HG03575 (cell line): ENCODE results near the gene CPPED1.

Experiments
- ATAC-seq: cut with Tn5 transposase; IDR thresholded peaks from one replicate; pipeline ENCODE4 v1.9.1; 2021; ENCODE audit not compliant: unreplicated experiment, insufficient number of reproducible peaks, low FRiP score; ENCODE audit errors: extremely low read depth

Gene CPPED1

DNA sequence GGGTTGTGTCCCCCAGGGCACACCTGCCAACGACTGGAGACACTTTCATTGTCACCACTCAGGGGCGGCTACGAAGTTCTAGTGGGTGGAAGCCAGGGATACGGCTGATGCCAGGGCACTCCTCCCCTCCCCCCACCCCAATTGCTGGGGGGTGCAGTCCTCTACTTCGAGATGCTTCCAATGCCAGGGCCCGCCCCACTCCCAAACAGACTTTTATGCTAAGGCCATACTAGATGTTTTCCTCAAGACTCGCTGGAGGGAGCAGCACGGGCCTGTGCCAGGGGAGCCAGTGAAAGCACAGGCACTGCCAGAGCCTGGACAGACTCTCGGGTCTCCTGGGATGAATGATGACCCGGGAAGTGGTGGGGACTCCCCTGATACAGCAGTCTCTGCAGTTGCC lies 178.0 kb downstream of the CPPED1 start:
- no peak for ATAC-seq

DNA sequence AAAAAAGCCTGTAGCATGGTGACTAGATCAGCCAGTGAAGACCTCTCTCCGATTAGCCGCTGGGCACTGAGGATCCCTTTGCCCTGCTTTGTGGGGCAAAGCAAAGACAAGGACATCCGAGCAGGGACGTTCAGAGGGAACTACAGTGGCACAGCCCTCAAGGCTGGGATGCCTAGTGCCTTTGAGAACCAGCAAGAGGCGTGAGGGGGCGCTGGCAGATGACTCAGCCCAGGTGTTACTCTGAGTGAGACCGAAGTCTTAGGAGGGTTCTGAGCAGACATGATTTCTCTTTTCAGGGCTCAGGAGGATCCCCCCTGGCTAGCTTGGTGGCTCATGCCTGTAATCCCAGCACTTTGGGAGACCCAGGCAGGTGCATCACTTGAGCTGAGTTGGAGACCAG lies 178.6 kb downstream of the CPPED1 start:
- ATAC-seq = no peak

DNA sequence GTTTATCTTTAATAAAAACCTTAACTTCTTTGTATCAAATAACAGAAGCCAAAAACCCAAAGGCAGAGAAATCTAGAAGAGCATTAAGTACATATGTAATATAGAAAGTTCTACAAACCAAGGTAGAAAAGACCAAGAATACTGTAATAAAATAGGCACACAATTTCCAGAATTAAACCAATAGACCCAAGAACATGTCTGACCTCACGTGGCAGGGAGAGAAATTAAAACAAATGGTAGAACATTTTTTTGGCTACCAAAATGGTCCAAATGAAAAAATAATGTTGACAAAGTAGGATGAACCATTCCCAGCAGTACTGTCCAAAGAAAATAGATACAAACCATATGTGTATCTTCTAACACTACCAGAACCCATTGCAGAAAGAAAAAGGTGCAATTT lies 183.5 kb downstream of the CPPED1 start:
- no peak for ATAC-seq

DNA sequence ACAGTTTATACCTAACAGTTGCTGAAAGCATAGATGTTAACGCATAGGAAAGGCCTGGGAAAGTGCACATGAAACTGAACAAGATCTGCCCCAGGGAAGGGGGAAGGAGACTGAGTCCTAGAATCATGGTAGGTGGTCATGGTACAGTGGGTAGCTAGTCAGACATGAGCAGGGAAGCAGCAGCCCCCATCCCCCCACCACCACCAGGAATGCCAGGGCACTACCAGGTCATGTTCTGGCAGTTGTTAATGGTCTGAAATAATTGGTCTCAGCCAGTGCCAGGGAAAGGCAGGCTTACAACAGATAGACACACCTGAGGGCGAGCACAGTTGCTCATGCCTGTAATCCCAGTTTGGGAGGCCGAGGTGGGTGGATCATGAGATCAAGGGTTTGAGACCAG lies 185.2 kb downstream of the CPPED1 start:
- no peak for ATAC-seq

DNA sequence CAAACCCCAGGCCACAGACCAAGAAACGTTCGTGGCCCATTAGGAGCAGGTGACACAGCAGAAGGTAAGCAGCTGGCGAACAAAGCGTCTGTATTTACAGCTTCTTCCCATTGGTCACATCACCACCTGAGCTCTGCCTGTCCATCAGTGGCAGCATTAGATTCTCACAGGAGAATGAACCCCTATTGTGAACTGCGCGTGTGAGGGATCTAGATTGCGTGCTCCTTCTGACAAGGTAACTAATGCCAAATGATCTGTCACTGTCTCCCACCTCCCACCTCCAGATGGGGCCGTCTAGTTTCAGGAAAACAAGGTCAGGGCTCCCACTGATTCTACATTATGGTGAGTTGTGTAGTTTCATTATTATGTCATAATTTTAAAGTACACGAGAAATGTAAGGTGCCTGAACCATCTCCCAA lies 186.3 kb downstream of the CPPED1 start:
- no peak for ATAC-seq

DNA sequence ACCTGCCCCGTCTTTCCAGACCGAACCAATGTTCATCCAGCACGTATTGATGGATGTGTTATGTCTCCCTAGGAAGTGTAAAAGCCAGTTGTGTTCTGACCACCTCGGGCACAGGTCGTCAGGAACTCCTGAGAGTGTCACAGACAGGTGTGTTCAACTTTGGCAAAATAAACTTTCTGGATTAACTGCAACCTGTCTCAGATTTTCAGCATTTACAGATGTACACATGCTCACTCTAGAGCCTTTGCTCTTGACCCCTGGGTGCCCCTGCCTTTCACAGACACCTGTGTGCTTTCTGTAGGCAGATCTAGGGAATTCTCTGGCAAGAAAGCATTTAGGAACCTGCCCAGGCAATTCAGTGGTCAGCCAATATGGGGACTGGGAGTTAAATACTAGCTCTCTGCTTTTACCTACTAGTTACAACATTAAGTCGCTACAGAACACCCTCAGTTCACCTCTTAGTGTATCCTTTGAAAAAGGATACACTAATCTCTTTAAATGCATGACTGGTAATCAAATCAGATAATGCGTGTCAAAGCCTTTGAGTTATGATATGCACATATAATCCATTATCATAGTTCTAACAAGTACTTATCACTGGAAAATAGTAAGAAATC lies 188.9 kb downstream of the CPPED1 start:
- no peak for ATAC-seq

DNA sequence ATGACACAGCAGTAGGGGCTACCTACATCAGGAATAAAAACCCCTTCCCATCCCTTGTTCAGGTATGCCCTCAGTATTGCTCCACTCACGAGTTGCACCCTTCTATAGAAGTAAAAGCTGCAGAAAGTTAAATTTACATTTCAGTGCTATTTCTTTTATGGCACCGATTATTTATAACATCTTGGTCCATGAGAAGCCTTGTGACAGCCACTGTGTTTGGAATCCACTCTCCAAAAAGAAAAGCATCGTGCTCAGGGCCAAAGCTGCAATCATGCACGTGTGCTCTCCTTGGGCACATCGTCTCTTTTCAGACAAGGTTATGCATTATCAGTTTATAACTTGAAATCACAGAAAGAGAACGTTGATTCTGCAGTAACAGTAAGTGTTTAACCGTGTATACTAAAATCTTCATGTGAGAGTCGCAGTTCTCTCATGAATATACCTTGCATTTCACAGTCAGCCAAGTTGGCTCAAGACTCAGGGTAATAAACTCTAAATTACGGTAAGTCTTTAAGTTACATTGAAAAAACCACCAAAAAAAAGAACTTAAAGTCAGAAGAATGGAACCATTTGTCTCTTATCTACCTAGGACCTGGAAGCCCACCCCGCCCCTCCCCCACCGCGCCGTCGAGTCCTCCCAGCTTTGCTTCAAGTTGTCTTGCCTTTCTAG lies 189.6 kb downstream of the CPPED1 start:
- no peak for ATAC-seq

DNA sequence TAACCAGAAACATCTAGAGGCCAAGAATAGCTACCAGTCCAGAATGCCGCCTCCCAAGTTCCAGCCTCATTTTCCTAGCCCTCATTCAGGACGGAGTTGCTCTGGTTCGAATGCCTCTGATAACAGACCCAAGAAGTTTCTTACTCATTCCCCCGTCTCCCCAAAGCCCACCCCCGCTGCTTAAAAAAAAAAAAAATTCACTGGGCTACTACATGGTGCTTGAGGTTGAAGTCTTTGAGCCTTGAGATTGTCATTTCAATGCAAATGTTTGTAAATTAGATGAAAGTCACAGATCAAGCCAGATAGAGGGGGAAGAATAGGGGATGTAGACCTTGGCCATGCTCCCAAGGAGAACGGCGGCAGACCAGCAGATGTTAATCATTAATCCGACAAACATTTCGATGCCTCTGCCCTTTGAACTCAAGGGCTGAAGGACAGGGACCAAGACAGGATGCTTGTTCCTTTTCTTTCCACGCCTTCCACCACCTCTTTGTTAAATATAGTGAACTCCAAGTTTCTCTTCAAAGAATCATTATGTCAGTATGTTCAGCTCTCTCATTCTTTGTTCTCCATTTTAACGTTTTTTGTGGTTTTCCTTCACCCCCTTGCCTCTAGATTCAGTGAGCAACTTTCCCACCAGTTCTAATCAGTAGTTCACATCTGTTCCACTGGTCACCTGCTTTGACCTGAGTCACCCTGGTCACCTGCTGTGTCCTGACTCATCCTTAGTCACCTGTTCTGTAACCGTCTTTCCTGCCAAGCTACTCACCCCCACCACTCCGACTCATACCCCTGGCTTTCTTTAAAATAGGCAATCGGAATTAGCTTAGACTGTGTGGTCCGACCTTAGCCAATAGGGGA lies 190.3 kb downstream of the CPPED1 start:
- no peak for ATAC-seq

DNA sequence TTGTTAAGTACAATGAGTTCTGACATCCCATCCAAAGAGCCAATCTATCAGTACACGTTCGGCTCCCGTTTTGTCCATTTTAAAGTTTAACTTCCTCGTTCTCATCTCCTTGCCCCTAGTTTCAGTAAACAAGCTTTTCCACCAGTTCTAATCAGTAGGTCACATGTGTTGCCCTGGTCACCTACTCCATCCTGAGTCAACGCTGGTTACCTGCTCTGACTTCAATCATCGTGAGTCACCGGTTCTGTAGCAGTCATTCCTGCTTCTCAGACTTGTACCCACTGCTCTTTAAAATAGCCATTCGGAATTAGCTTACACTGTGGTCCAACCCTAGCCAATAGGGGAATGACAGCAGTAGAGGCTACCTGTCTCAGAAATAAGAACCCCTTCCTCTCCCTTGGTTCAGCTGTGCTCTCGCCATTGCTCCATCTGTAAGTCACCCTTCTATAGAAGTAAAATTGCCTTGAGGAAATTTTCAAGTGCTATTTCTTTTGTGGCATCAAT lies 191.0 kb downstream of the CPPED1 start:
- no peak for ATAC-seq

DNA sequence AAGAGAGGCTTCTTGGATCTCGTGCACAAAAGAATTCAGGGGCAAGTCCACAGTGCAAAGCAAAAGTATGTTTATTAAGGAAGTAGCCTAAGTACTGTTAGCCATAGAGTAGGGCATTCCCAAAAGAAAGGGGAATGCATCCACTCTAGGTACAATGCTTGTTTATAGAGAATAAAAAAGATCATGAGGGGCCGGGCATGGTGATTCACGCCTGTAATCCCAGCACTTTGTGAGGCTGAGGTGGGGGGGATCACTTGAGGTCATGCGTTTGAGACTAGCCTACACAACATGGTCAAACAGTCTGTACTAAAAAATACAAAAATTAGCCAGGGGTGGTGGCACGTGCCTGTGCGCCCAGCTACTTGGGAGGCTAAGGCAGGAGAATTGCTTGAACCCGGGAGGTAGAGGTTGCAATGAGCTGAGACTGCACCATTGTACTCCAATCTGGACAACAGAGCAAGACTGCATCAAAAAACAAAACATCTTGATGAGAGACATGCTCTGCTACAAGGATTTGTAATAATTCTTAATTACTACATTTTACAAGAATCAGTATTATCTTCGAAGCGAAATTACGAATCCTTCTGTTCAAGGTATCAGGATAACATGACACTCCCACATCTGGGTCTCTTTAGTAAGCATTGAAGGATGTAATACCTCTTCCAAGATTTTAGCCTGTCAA lies 191.6 kb downstream of the CPPED1 start:
- no peak for ATAC-seq

DNA sequence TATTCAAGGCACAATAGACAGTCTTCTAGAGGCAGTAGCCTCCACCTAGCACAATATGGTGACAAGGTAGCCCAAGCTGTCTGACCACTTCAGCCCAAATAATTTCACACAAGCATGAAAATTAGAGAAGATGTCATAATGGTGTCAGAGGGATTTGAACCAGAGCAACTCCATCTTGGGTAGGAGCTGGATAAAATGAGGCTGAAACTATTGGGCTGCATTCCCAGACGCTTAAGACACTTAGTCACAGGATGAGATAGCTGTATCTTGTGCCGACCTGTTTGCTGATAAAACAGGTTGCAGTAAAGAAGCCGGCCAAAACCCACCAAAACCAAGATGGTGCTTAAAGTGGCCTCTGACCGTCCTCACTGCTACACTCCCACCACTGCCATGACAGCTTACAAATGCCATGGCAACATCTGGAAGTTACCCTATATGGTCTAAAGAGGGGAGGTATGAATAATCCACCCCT lies 192.6 kb downstream of the CPPED1 start:
- no peak for ATAC-seq

DNA sequence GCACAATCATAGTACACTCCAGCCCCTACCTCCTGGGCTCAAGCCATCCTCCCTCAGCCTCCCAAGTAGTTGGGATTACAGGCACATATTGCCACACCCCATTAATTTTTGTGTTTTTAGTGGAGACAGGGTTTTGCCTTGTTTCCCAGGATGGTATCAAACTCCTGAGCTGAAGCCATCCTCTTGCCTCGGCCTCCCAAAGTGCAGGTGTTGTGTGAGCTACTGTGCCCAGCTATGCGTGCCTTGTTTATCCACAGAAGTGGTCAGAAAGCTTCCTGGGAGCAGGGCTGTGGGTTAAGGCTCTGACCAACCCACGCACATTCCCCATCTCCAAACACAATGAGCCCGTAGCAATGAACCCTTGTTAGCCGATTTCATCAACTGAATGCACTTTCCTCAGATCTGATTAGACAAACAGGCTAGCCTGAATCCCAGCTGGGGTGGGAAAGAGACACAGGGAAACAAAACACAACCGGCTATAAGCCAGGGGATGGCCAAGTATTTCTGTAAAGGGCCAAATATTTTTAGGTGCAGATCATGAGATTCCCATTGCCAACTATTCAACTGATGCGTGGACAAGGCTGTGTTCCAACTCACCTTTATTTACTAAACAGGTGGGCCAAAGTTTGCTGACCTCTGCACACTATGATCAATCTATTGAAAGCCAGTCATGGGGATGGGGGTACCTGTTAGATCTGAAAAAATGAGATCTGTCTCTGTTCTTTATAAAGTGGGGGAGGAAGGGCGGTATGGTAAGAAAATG lies 193.6 kb downstream of the CPPED1 start:
- no peak for ATAC-seq
